Renal pelvis (tissue), 4 donors: ENCODE results near the gene BEST3. TPM values are rescaled to one million over a fixed set of nuclear protein-coding genes. Genes with fewer than 3 reads are reported as not detected.
"Not testable (repeated sequence)": the region's sequence is repeated elsewhere in the genome, so short reads cannot be mapped to it uniquely, and the experiment has no call there.

Source experiments
- DNase-seq: peaks from one replicate; pipeline ENCODE4 v3.0.0-alpha.2; 2013
- polyA plus RNA-seq, 3 donors: library from polyadenylated mRNA; unstranded; fragments of 120-200 nt; gene quantifications; one replicate each; pipeline ENCODE4 v1.2.1, GENCODE V29; 2013; ENCODE audit not compliant: insufficient read length in 3 of 3

Gene BEST3
- polyA plus RNA-seq, 3 donors = 0.25 to 0.55 (median 0.36) TPM

DNA sequence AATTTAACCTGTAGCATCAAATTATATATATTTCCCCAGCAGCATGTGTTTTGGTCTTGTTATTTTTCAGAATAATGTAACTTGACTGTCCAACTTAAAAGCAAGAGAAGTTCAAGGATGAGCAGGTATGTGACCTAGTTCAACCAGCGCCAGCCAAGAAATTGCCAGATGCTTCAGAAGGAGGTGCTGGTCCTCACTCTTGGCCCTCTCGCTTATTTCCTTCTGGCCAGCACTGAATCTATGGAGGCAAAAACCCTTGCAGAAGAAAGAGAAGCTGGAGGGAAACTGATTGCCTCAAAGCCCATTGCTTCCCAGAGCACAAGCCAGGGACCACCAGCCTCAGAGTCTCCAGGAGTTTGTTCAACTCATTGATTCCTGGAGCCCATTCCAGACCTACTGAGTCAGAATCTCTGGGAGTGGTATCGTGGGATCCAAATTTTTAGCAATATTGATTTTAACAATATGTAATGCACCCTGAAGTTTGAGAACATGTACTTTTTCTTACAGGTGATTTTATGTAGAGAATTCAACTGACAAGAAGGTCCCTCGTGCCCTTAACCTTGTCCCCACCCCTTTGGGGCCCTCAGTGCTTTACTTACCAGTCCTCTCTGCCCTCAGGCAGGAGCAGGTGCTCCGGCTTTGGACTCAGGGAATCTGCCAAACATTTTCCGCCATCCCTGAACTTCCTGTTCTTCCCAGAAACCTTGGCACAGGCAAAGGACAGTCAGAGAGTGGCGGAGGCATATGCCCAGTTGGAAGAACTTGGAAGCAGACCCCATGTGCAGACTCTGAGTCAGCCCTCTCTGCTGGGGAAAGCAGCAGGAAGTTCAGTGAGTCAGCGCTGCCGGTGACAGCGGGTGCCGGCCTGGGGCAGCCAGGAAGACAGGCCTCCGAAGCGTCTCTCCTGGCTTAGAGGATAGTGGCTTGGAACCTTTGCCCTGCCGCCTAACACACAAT is 10.4 kb downstream of the BEST3 start:
- DNase-seq = no peak

DNA sequence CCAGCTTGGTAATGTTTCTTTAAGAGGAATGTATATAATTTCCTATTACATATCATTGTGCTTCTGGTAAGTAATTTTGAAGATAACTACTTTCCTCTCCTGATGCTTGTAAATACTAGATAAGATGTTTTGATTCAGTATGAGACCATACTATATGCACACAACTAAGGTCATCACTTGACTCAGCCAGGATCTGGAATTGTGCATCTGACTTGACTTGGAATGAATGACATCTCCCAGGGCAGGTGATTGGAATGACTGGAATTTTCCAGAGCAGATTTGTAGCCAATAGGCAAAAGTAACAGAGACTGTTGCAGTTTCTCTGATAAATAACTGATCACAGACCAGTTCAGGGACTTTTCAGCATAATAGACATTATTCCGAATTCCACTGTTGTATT is 11.1 kb downstream of the BEST3 start:
- DNase-seq = no peak

DNA sequence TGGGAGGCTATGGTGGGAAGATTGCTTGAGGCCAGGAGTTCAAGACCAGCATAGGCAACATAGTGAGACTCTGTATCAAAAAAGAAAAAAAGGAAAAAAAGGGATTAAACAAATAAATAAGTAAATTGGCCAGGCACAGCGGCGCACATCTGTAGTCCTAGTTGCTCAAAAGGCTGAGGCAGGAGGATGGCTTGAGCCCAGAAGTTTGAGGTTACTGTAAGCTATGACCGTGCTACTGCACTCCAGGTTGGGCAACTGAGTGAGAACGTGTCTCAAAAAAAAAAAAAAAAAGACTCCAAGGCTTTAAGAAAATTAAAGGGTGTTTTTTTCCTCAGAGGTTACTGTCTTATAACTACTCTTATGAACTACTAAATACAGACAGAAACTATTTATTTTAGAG is 11.7 kb downstream of the BEST3 start:
- no peak for DNase-seq

DNA sequence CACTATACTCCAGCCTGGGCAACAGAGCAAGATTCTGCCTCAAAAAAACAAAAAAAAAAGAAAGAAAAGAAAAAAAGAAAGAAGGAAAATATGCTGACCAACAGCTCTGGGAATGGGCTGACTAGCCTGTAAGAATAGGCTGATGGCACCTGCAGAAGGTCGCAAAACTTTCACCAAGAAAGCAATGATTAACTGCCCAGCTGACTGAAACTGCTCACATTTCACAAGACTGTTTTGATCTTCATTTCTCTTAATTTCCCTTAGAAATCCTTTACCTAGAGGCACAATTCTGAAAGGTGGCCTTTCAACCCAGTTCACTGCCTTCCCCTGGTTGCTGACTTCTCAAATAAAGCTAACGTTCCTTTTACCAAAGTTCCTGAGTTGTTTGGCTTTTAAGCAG is 12.4 kb downstream of the BEST3 start:
- peak; percentile 38 for DNase-seq

DNA sequence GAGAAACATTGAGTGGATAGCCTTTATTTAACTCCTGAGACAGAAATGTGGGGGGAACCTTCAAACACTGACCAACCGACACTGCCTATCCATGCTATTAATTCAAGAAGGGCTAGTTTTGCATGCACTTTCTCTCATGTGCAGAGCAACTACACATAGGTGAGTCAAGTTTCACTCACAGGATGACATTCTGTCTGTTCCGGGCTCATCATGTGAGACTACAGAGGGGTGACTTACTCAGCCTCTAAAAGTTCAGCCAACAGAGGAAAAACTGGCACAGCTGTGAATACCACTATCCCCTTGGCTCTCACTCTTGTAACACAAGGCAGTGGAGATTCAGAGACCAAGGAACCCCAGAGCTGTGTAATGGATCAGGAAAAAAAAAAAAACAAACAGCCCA is 13.3 kb downstream of the BEST3 start:
- no peak for DNase-seq

DNA sequence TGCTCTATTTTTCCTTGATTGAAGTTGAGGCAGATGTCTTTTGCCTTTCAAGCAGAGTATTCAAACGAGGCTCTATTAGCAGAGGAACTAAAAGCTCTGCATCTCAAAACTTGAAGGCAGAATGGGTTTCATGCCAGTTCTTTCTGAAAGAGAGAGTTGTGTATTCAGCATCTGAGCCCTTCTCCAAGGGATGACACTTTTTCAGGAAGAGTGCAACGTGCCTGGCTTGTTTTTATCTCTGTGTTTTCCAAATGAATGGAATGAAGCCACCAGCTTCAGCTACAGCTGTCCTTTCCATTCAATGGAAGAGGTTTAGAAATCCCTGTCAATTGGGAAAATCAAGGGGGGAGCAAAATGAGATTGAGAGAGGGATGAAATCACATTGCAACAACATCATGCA is 14.6 kb downstream of the BEST3 start:
- no peak for DNase-seq

DNA sequence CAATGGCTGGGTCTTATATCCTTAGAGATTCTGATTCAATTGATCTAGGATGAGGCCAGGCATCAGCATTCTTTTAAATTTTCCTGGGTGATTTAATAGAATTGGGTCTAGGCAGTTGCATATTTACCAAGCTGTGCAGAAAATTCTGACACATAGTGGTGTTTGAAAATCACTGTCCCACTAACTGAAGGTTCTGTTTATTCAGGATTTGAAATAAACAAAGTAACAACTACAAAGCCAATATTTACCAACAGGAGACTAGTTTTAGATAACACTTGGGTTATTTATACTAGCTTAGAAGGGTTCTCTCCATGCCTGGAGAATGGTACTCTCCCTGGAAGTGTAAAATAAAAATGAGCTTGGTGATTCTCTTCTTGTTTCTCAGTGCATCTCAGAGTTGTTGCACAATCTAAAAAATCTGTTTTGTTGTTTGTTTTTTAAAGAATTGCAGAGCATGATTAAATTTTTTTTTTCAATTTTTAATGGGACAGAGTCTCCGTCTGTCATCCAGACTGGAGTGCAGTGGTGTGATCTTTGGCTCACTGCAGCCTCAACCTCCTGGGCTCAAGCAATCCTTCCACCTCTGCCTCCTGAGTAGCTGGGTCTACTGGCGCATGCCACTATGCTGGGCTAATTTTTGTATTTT is 16.9 kb downstream of the BEST3 start:
- DNase-seq = no peak

DNA sequence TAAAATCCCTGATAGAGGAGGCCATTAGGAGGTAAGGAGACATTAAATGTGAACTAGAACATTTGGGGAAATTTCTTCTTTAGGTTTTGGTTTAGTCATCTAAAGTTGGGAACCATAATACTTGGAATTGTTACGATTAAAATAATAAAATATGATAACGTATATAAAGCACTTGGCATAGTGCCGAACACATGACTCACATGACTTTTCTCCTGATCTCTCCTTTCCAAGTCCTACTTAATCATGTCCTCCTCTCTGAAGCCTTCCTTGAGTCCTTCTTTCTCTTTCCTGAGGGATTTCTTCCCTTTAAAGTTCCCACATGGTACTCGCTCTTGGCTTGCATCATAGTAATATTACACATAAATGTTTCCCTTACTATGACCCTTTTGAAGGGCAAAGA is 20.0 kb downstream of the BEST3 start:
- DNase-seq = no peak

DNA sequence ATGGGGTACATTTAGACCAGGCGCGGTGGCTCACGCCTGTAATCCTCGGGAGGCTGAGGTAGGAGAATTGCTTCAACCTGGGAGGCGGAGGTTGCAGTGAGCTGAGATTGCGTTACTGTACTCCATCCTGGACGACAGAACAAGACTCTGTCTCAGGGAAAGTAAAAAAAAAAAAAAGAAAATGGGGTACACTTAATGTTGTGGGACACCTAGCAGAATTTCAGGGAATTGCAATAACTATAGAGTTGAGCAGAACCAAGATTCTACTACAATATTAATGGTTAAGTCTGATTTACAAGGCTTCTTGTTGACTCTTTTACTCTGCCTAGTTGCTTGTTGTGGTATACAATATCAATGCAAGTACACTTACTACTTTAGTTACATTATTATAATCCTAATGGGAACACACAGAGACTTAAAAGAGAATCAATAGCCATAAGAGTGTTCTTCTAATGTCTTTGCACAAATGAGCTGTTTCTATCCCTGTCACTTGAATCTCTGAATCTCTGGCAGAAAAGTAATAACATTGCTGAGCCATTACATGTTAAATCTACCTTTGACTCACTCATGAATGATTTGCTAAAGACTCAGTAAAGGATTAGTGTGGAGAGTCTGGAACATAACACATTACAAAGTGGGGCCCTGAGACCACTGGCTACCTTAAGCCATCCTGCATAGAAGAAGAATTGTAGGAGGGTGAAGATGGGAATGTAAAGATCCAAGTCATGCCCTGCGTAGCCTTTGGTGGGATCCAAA is 22.7 kb downstream of the BEST3 start:
- DNase-seq = no peak

DNA sequence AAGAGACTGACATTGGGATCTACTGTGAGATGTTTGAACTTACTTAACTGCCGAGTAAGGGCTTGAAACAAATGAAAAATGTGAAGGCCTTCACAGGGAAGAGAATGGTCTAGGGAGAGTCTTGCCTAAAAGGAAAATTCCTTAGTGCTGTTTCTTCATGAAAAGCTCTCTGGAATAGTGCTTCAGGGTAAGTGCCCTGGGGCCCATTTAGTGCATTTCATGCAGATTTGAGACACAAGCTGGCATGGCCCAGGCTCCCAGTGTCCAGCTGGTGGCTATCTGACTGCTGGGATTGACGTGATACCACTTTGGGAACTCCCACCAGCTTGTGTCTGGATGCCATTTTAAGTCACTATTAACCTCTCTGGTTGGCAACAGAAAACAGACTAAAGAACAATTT is 26.9 kb downstream of the BEST3 start:
- no peak for DNase-seq

DNA sequence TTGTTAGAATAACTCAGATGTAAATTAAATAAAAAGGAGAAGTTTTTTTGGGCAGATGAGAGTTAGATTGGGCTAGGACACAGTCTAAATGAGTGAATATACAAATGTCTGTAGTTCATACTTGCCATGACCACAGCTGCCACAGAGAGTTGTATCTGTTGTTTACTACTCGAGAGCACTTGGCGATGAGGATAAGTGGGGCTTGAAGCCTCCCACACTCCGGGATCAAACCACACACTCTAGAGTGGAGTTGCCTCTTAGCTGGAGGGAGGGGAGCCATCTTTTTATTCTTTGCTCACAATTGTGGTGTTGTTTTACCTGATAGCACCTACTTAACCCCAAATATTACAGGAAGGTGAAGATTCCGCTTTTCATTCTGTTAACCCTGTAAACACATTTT is 27.5 kb downstream of the BEST3 start:
- DNase-seq = no peak

DNA sequence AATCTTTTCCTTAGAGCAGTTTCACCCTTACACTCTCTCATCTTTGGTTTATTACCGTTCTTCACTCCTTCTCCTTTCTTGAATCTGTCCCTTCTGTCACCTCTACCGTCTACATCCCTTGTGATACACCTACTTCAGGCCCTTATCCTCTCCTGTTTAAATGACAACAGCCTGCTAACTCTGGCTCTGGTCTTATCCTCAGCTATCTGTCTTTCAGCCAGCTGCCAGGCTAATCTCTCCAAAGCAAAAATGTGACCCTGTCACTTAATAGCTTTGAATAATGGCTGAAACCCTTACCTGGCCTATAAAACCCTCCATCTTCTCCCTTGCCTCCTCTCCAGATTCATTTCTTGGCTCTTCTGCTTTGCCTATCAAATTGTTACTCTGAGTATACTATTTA is 32.3 kb downstream of the BEST3 start:
- no peak for DNase-seq

DNA sequence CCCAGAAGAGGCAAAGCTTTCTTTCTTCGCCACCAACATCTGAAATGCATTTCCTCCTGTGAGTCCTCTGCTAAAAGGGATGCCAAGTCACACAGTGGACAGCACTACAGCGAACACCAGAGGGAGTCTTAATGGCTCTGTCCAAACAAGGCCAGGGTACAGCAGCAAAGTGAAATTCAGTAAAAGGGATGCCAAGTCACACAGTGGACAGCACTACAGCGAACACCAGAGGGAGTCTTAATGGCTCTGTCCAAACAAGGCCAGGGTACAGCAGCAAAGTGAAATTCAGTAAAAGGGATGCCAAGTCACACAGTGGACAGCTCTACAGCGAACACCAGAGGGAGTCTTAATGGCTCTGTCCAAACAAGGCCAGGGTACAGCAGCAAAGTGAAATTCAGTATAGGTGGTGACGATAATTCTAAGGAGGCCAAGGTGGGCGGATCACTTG is 34.1 kb downstream of the BEST3 start:
- DNase-seq = not testable (repeated sequence)

DNA sequence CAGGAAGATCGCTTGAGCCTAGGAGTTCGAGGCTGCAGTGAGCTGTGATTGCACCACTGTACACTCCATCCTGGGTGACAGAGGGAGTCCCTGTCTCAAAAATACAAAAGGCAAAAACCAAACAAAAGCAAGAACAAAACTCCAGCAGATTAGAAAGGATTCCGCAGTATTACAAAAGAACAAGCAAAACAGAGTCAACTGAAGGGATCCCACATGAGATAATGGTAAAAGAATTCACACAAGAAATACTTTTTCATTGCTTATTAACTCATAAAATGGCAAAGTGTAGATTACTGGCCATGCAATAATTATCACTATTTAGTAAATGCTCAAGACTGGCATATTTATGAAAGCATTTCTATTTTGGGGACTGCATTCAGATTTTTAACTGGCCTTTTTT is 35.4 kb downstream of the BEST3 start:
- no peak for DNase-seq

DNA sequence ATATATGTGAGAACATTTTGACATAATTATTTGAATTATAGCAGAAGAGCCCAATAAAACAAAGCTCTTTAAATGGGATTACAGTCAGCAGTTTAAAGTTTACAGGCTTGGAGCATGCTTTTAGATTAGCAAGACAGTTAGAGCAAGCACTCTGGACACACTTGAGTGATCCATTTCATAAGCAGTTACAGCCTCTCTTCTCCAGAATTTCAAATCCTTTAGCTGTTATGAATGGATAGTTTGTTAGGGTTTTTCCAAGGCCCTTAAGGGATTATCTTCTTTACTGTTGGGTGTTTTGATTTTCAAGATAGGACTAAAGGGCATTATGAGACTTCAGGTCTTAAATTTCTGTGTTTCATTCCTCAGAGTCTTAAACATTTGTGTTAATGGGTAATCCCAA is 36.3 kb downstream of the BEST3 start:
- no peak for DNase-seq

DNA sequence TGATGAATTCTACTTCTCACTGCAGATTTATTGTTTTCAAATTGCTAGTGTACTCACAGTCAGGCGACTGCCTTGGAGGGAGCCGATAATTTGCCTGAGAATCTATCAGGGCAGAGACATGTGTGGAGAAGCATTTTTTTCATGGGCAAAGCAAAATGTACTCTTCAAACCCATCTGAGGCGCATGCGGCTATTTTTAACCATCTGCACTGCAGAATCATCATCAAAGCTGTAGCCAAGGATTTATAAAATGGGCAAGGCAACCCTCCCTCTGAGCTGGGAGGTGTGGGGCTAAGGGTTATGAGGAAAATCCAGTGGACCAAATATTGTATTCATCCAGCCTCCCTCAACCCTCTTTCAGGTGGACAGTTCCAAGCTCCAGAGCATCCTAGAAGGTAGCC is 37.7 kb downstream of the BEST3 start:
- DNase-seq = no peak

DNA sequence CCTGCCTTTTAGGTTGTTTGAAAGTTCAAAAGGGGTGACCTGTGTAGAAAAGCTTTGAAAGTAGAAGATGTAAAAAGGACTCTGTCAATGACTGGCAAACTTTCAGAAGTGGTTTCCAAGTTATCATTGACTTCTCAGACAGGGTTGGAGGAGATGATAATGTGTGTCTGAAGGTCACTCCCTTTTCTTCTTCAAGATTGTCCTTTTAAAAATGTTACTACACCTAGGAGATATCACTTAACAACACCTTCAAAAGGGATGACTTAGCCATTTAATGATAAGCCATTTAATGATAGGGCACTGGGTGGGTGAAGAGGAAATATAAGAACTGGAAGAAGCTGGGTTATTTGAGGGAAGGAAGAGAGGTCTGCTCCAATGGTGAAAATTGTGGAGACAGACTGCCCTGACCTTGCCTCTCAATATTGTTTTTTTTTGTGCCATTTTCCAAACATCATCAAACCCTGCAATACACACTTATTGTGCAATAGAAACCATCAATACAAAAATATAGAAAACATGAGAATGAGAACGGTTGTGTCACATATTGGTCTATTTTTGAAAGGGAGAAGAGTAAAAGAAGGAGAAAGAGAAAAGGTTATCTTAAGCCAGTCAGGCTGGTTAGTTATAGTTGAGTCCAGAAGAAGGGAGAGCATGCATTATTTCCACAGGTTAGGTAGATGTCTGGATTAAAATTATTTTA is 38.8 kb downstream of the BEST3 start:
- no peak for DNase-seq

DNA sequence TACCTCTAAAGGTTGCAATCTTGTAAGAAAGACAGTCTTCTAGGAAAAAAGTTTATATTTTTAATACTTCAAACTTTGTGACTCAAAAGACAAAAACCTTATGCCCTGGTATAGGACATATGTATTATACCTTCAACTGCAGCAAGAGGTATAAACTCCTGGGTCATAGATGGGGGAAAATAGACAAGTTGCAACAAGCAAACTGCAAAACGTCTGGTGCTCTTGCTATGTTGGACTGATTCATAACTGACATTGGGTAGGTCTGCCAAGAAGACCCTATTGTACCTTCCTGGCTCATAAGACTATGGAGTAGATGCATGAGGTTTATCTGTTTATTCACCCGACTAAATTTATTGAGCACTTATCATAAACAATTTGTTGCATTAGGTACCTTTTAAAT is 40.9 kb downstream of the BEST3 start:
- DNase-seq = no peak

DNA sequence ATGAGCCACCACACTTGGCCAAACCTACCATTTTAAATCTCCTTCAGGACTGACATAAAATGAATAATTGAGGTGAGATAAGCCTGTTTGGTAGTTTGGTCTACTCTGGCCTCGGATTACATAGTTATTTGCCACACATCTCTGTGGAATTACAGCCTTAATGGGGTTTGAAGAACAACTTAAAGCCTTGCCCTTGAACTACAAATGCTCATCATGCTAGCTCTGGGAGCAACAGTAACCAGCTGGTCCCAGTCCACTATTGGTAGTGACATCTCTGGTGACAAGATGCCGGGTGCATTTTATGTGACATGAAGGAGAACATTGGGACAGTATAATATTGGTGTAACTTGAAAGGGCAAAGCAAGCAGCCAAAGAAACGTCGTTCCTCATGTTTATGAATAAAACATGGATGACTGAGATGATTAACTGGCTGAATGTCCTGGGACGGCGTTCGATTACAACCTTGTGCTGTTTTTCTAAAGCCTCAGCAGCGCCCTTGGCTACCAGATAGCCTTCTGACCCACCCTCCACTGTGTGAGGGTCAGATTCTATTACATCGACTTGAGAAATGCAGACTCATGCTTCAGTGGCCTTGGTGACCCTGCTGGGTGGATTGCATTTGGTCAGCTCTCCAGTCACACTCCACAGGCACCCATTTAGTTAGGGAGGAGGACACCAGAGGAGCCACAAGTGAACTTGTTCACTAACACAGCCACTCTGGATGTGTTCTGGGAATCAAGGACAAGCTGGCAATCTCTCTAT is 41.5 kb downstream of the BEST3 start:
- DNase-seq = peak; percentile 72

DNA sequence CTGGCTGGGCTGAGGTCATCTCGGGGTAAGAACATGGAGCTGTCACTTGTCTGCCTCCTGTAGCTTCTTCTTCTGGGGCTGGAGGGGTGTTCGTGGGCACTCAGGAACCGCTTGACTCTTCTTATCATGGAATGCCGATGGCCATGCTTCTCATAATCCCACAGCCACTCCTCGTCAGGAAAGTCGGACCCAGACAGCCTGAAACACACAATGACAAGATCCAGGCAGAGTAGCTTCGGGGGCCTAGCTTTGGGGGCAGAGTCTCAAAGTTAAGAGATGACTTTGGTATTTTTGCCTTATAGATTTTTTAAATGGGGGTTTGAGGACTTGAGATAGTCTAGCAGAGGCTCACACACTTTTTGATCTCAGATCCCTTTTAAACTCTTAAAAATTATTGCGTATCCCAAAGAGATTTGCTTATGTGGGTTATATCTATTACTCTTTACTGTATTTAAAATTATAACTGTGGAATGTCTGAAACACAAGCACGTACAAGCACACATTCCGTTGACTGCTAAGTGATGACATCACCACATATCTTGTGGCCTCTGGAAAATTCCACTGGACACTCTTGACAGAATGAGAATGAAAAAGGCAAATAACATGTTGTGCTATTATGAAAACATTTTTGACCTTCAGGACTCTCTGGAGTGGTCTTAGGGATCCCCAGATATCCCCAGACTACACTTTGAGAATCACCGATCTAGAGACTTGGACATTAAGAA is 43.3 kb downstream of the BEST3 start:
- peak; percentile 20 for DNase-seq

DNA sequence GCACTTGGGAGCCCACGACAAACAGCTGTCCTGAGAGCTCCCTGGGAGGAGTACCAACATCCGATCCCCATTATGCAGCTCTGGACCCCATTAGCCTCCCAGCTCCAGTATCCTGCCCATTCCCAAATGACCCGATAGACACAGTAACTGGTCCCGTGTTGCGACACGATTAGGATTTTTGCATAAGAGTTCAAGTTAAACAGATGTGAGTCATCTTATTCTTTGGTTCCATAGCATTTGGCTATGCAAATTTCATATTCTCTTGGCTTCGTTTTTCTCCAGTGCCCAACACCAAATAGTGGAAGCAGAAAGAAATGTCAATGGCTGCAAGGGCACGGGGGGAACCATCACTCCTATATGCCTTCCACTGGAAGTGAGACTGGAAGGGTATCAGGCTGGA is 45.4 kb downstream of the BEST3 start:
- no peak for DNase-seq
